Brain microvascular endothelial cell (primary cell): Measurements from ENCODE around the gene TRIM77.
"Not testable (repeated sequence)": the region's sequence is repeated elsewhere in the genome, so short reads cannot be mapped to it uniquely, and the experiment has no call there.

Experiments used
- DNase-seq: peaks from one replicate; pipeline ENCODE4 v3.0.0-alpha.2; 2020
- H3K27ac ChIP-seq: fragments of 250-450 bp; sonication (Bioruptor Pico); 2 replicates; pipeline ENCODE4 v1.5.1; 2020; ENCODE audit warnings: mild to moderate bottlenecking, moderate library complexity
- H3K27me3 ChIP-seq: fragments of 250-450 bp; sonication (Bioruptor Pico); replicated peaks from 2 replicates; pipeline ENCODE4 v1.5.1; 2020; ENCODE audit warnings: mild to moderate bottlenecking
- H3K36me3 ChIP-seq: fragments of 250-450 bp; sonication (Bioruptor Pico); replicated peaks from 2 replicates; pipeline ENCODE4 v1.5.1; 2020; ENCODE audit warnings: mild to moderate bottlenecking
- H3K4me3 ChIP-seq: 2 replicates; pipeline ENCODE4 v1.5.1; 2011; ENCODE audit warnings: low read depth, mild to moderate bottlenecking, control low read depth, low read length, moderate library complexity
- in situ Hi-C: cut with HindIII; loops from 2 replicates; pipeline ENCODE4 v1.10.0; 2017; ENCODE audit warnings: low sequenced_read_pairs, low pct_ligation_motif_present
- TF ChIP-seq, protein P1 (sequence below): IDR thresholded peaks from 2 replicates; pipeline ENCODE4 v1.5.1; 2011; ENCODE audit warnings: low read depth, mild to moderate bottlenecking, moderate library complexity, low read length, control low read depth, inconsistent platforms; ENCODE audit errors: missing control alignments

The TRIM77 gene

DNA sequence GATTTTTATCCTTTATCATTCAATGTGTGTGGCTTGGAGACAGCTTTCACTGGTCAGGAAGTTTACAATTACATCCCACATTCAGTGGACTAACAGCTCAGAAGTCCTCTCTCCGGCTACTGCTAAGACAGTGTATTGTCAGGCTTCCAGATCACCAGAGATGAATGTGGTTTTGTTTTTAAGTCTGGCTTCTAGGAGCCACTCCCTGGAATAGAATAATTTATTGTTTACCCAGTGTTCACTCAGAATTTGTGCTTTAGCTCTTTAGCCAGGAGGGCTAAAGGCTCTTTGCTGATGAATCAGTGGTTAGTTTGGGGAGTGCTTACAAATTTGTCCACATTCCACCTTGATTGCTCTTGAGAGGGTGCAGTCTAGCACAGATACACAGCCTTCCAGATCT lies 26.5 kb downstream of the TRIM77 start:
- H3K4me3 ChIP-seq, result no peak overlapping the region
- DNase-seq, result no peak
- no peak overlapping the region for H3K27ac ChIP-seq
- in situ Hi-C loops, result no loop called here
- TF ChIP-seq, protein P1, sequence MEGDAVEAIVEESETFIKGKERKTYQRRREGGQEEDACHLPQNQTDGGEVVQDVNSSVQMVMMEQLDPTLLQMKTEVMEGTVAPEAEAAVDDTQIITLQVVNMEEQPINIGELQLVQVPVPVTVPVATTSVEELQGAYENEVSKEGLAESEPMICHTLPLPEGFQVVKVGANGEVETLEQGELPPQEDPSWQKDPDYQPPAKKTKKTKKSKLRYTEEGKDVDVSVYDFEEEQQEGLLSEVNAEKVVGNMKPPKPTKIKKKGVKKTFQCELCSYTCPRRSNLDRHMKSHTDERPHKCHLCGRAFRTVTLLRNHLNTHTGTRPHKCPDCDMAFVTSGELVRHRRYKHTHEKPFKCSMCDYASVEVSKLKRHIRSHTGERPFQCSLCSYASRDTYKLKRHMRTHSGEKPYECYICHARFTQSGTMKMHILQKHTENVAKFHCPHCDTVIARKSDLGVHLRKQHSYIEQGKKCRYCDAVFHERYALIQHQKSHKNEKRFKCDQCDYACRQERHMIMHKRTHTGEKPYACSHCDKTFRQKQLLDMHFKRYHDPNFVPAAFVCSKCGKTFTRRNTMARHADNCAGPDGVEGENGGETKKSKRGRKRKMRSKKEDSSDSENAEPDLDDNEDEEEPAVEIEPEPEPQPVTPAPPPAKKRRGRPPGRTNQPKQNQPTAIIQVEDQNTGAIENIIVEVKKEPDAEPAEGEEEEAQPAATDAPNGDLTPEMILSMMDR, result no peak
- no peaks in the 10 kb centered on the region for H3K27me3 ChIP-seq
- H3K36me3 ChIP-seq, result no peaks in the 10 kb centered on the region

DNA sequence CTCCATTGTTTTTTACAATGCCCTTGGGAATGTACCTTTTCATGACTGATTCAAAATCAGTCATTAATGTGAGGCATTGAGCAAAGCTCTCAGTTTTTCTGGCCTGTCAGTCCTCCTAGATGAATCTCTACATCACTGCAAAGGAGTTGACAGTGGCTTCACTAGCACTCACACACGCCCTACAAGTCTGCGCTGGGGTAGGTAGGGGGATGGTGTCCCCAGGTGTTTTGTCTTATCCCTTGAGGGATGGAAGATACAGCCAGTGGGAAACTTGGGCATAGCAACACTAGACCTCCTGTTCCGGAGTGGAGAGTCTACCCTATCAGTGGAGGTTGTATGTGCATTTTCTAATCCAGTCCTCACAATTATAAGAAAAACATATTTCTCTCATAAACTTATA lies 27.0 kb downstream of the TRIM77 start:
- no peaks in the 10 kb centered on the region for H3K36me3 ChIP-seq
- in situ Hi-C loops, result no loop called here
- H3K4me3 ChIP-seq, result no peak overlapping the region
- no peak overlapping the region for H3K27ac ChIP-seq
- DNase-seq, result no peak
- no peaks in the 10 kb centered on the region for H3K27me3 ChIP-seq
- TF ChIP-seq, protein P1, result no peak

DNA sequence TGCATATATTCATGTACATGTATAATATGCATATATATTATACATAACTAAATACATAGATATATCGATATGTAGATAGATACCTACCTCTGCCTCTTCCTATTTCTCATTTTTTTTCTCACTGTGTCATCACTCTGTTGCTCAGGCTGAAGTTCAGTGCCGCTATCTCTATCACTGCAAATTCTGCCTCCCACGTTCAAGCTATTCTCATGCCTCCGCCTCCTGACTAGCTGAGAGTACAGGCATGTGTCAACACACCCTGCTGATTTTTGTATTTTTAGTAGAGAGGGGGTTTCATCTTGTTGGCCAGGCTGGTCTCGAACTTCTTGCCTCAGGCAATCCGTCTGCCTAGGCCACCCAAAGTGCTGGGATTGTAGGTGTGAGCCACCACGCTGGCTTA lies 31.3 kb downstream of the TRIM77 start:
- DNase-seq, H3K27ac ChIP-seq, H3K27me3 ChIP-seq, in situ Hi-C loops, H3K36me3 ChIP-seq, H3K4me3 ChIP-seq: not testable (repeated sequence)

DNA sequence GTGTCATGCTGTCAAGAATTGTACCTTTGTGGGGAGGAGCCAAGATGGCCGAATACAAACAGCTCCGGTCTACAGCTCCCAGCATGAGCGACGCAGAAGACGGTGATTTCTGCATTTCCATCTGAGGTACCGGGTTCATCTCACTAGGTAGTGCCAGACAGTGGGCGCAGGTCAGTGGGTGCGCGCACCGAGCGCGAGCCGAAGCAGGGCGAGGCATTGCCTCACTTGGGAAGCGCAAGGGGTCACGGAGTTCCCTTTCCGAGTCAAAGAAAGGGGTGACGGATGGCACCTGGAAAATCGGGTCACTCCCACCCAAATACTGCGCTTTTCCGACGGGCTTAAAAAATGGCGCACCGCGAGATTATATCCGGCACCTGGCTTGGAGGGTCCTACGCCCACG lies 34.1 kb downstream of the TRIM77 start:
- not testable (repeated sequence) for H3K36me3 ChIP-seq

DNA sequence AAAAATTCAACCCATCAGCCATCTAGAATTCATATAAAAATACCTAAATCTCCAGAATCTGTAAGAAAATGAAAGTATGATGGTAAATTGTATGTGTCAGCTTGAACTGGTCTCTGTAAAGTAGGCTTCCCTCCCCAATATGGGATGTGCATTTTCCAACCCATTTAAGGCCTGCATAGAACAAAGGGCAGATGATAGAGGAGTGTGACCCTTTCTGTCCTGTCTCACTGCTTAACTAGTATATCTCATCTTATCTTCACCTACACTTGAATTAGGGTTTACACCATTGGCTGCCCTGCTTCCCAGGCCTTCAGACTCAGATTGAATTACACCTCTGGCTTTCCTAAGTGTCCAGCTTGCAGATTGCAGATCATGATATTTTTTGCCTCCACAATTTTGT lies 40.7 kb downstream of the TRIM77 start:
- DNase-seq, H3K36me3 ChIP-seq, H3K4me3 ChIP-seq, in situ Hi-C loops, H3K27ac ChIP-seq, H3K27me3 ChIP-seq: not testable (repeated sequence)

More for the DNA sequence above, 34.1 kb downstream of the TRIM77 start:
- H3K27ac ChIP-seq, DNase-seq, in situ Hi-C loops, H3K4me3 ChIP-seq, H3K27me3 ChIP-seq: not testable (repeated sequence)
